HCT116 (cell line): ENCODE data around the gene KCNIP4. TPM values are rescaled to one million over a fixed set of nuclear protein-coding genes. Genes with fewer than 3 reads are reported as not detected.

ENCODE experiments used
- ATAC-seq: fragments of 200-7000 bp; cut with Tn5 transposase; 2 replicates; pipeline ENCODE4 v1.9.1; 2020; ENCODE audit warnings: mild to moderate bottlenecking, moderate library complexity
- BruUV-seq: library from RNA; stranded (reverse); fragments of 400-500 nt; replicated peaks from 2 replicates; lab custom pipeline; 2021; lab: Mats Ljungman, UMichigan
- CTCF ChIA-PET: fragments of 300-600 bp; sonication (Branson Sonifier 250); formaldehyde crosslinking; loops from one replicate; lab custom pipeline; 2021; ENCODE audit warnings: antibody characterized with exemption; lab: Charles Lee
- POLR2A ChIA-PET: fragments of 300-600, 350-600 bp; sonication (Branson Sonifier 250); formaldehyde crosslinking; loops from one replicate; lab custom pipeline; 2021; ENCODE audit warnings: antibody characterized with exemption; lab: Charles Lee
- RAD21 ChIA-PET, 2 experiments: fragments of 300-600 bp; sonication (Branson Sonifier 250); formaldehyde crosslinking; loops; one replicate each; lab custom pipeline; 2023; ENCODE audit warnings: low total read pairs in 2 of 2; ENCODE audit not compliant: uncharacterized antibody in 2 of 2, unreplicated experiment in 2 of 2, low non-redundant PET in 1 of 2; lab: Charles Lee
- DNase-seq: peaks from one replicate; pipeline ENCODE4 v3.0.0-alpha.2; 2010; ENCODE audit warnings: low read depth, low spot score
- H2AFZ ChIP-seq: fragments of 200-600 bp; shearing (Covaris generic), sonication (generic); 2 replicates; pipeline ENCODE4 v1.6.1; 2017; ENCODE audit warnings: low read depth, mixed run types, mixed read lengths, antibody characterized with exemption, low read length; ENCODE audit not compliant: poor library complexity, severe bottlenecking
- H3K27ac ChIP-seq: 2 replicates; pipeline ENCODE4 v1.5.1; 2012; ENCODE audit warnings: low read depth, low read length
- H3K27me3 ChIP-seq: fragments of 200-600 bp; sonication (generic); 2 replicates; pipeline ENCODE4 v1.6.1; 2016; ENCODE audit warnings: mixed run types, low read length, mixed read lengths; ENCODE audit not compliant: insufficient read depth
- H3K36me3 ChIP-seq, 2 experiments: fragments of 200-500 bp in 1 of 2; fragments of 200-600 bp in 1 of 2; sonication (Bioruptor generic) in 1 of 2; sonication (generic) in 1 of 2; 2 replicates each; pipeline versions ENCODE4 v1.5.1 to v1.6.1; 2014 to 2016; ENCODE audit warnings: low read length in 2 of 2, inconsistent platforms in 1 of 2, mixed read lengths in 1 of 2, mixed run types in 1 of 2; ENCODE audit not compliant: insufficient read depth in 2 of 2, control insufficient read depth in 1 of 2
- H3K4me1 ChIP-seq, 2 experiments: fragments of 200-600 bp in 1 of 2; sonication (generic) in 1 of 2; 2 replicates each; pipeline versions ENCODE4 v1.5.1 to v1.6.1; 2012 to 2017; ENCODE audit warnings: low read length in 2 of 2, inconsistent platforms in 1 of 2, mild to moderate bottlenecking in 1 of 2, mixed read lengths in 1 of 2, mixed run types in 1 of 2, moderate library complexity in 1 of 2; ENCODE audit not compliant: insufficient read depth in 2 of 2, control insufficient read depth in 1 of 2
- H3K4me2 ChIP-seq: fragments of 200-600 bp; sonication (generic); 2 replicates; pipeline ENCODE4 v1.6.1; 2017; ENCODE audit warnings: mixed run types, low read length, mixed read lengths
- H3K4me3 ChIP-seq, 2 experiments: fragments of 200-600 bp in 1 of 2; sonication (generic) in 1 of 2; replicated peaks in 1 of 2; 2 replicates each; pipeline ENCODE4 v1.5.1; 2011 to 2016; ENCODE audit warnings: low read length in 2 of 2, control low read depth in 1 of 2, low read depth in 1 of 2, mild to moderate bottlenecking in 1 of 2, mixed read lengths in 1 of 2, mixed run types in 1 of 2
- H3K79me2 ChIP-seq: fragments of 200-600 bp; sonication (generic); 2 replicates; pipeline ENCODE4 v1.6.1; 2017; ENCODE audit warnings: mild to moderate bottlenecking, mixed run types, low read length, moderate library complexity, mixed read lengths; ENCODE audit not compliant: insufficient read depth
- H3K9ac ChIP-seq: fragments of 200-600 bp; sonication (generic); 2 replicates; pipeline ENCODE4 v1.6.1; 2016; ENCODE audit warnings: low read length, mixed read lengths
- H3K9me2 ChIP-seq: fragments of 200-600 bp; sonication (generic), shearing (Covaris generic); 2 replicates; pipeline ENCODE4 v1.6.1; 2017; ENCODE audit warnings: mixed run types, mild to moderate bottlenecking, moderate library complexity; ENCODE audit not compliant: insufficient read depth
- H3K9me3 ChIP-seq, 2 experiments: fragments of 200-500 bp in 1 of 2; fragments of 200-600 bp in 1 of 2; sonication (Bioruptor generic) in 1 of 2; sonication (generic) in 1 of 2; 2 replicates each; pipeline ENCODE4 v1.6.1; 2014 to 2017; ENCODE audit warnings: low read length in 2 of 2, mixed read lengths in 2 of 2, inconsistent platforms in 1 of 2, low read depth in 1 of 2, mild to moderate bottlenecking in 1 of 2, mixed run types in 1 of 2, moderate library complexity in 1 of 2; ENCODE audit not compliant: control insufficient read depth in 1 of 2, insufficient read depth in 1 of 2
- H4K20me1 ChIP-seq: fragments of 200-600 bp; sonication (generic), shearing (Covaris generic); 2 replicates; pipeline ENCODE4 v1.6.1; 2017; ENCODE audit warnings: mixed run types, mild to moderate bottlenecking, moderate library complexity; ENCODE audit not compliant: insufficient read depth
- ATF3 ChIP-seq: IDR thresholded peaks from 2 replicates; pipeline ENCODE4 v1.6.1; 2012
- CTCF ChIP-seq, 3 experiments: fragments of 200-600 bp in 1 of 3; sonication (generic) in 1 of 3; IDR thresholded peaks in 2 of 3; conservative IDR thresholded peaks in 1 of 3; 2 replicates each; pipeline ENCODE4 v1.5.1; 2012 to 2017; ENCODE audit warnings: low read depth in 2 of 3, low read length in 2 of 3, antibody characterized with exemption in 1 of 3, borderline replicate concordance in 1 of 3, control low read depth in 1 of 3, mild to moderate bottlenecking in 1 of 3, mixed read lengths in 1 of 3, mixed run types in 1 of 3, moderate library complexity in 1 of 3; ENCODE audit not compliant: insufficient read depth in 1 of 3
- EGR1 ChIP-seq: IDR thresholded peaks from 2 replicates; pipeline ENCODE4 v1.6.1; 2012; ENCODE audit warnings: low read depth
- EZH2 ChIP-seq: fragments of 200-600 bp; sonication (generic); IDR thresholded peaks from 2 replicates; pipeline ENCODE4 v1.6.1; 2017; ENCODE audit warnings: antibody characterized with exemption, mixed run types
- EZH2phosphoT487 ChIP-seq: fragments of 200-600 bp; IDR thresholded peaks from 2 replicates; pipeline ENCODE4 v1.6.1; 2018; ENCODE audit warnings: antibody characterized with exemption, borderline replicate concordance
- FOSL1 ChIP-seq: IDR thresholded peaks from 2 replicates; pipeline ENCODE4 v1.6.1; 2012; ENCODE audit warnings: low read depth
- MAX ChIP-seq: IDR thresholded peaks from 2 replicates; pipeline ENCODE4 v1.6.1; 2012
- POLR2A ChIP-seq: IDR thresholded peaks from 2 replicates; pipeline ENCODE4 v1.7.0; 2011; ENCODE audit warnings: borderline replicate concordance; ENCODE audit not compliant: insufficient read depth, insufficient read length; ENCODE audit errors: extremely low read depth
- RAD21 ChIP-seq: IDR thresholded peaks from 2 replicates; pipeline ENCODE4 v1.6.1; 2012; ENCODE audit warnings: low read depth, mild to moderate bottlenecking
- SIN3A ChIP-seq: IDR thresholded peaks from 2 replicates; pipeline ENCODE4 v1.6.1; 2012; ENCODE audit warnings: low read depth
- SP1 ChIP-seq: IDR thresholded peaks from 2 replicates; pipeline ENCODE4 v1.6.1; 2012; ENCODE audit warnings: low read depth
- YY1 ChIP-seq: IDR thresholded peaks from 2 replicates; pipeline ENCODE4 v1.6.1; 2011; ENCODE audit warnings: low read length, low read depth, moderate library complexity, mild to moderate bottlenecking; ENCODE audit not compliant: insufficient replicate concordance; ENCODE audit errors: extremely low read depth
- ZBTB33 ChIP-seq: IDR thresholded peaks from 2 replicates; pipeline ENCODE4 v1.6.1; 2011; ENCODE audit warnings: mild to moderate bottlenecking, low read length, moderate library complexity; ENCODE audit not compliant: insufficient replicate concordance; ENCODE audit errors: extremely low read depth
- ZNF274 ChIP-seq: fragments of 200-500 bp; sonication (Bioruptor generic); IDR thresholded peaks from 2 replicates; pipeline ENCODE4 v1.6.1; 2014; ENCODE audit warnings: mild to moderate bottlenecking, low read depth, low read length, inconsistent platforms
- intact Hi-C: fragments of 100-400 bp; cut with micrococcal nuclease; formaldehyde crosslinking; loops from 2 replicates; pipeline ENCODE4 v1.10.0; 2022
- total RNA-seq: library from RNA; stranded (reverse); gene quantifications from one replicate; pipeline ENCODE4 v1.2.1, GENCODE V29; 2021; ENCODE audit not compliant: unreplicated experiment

Gene KCNIP4
- total RNA-seq, 1 experiment from 2014 or later: not detected

- no peak overlapping the region for H3K4me3 ChIP-seq
- ATAC-seq (no peak), DNase-seq (no peak)
- H4K20me1 ChIP-seq: no peaks in the 10 kb centered on the region
- H3K9me3 ChIP-seq: no peaks in the 10 kb centered on the region
- no peaks in the 10 kb centered on the region for H3K9me2 ChIP-seq
- H3K4me2 ChIP-seq: no peak overlapping the region
- peaks cover 0 to 7% of the 10 kb centered on the region in 2 experiments; a peak in 1 of 4 replicates for H3K4me1 ChIP-seq
- no peak overlapping the region for H3K27ac ChIP-seq
- no peak overlapping the region for H3K9ac ChIP-seq
- no peak overlapping the region for H2AFZ ChIP-seq
- RAD21 ChIA-PET: no interaction called here
- BruUV-seq: no TSS peak
- no peaks in the 10 kb centered on the region for H3K27me3 ChIP-seq
- no peaks in the 10 kb centered on the region for H3K36me3 ChIP-seq
- H3K79me2 ChIP-seq: no peaks in the 10 kb centered on the region
- TF ChIP-seq EZH2phosphoT487 (no peak), POLR2A (no peak), SP1 (no peak), ZBTB33 (no peak), FOSL1 (no peak), EZH2 (no peak)
- CTCF ChIA-PET: no interaction called here
- POLR2A ChIA-PET: no interaction called here
- intact Hi-C loops: no loop called here
Measured at GRCh38 chr4:20840648-20841190, 1107.9 kb downstream of the KCNIP4 start.

GRCh38 chr4:20839957-20840356 is 1108.6 kb downstream of the KCNIP4 start:
- Histone ChIP-seq H3K4me2 (peak overlapping the region; percentile 31), H3K4me3 (no peak overlapping the region), H3K9me2 (no peaks in the 10 kb centered on the region), H3K4me1 (peaks cover 0 to 7% of the 10 kb centered on the region in 2 experiments; a peak in 1 of 4 replicates), H4K20me1 (no peaks in the 10 kb centered on the region), H3K27me3 (no peaks in the 10 kb centered on the region), H3K79me2 (no peaks in the 10 kb centered on the region), H3K27ac (no peak overlapping the region), H3K36me3 (no peaks in the 10 kb centered on the region), H3K9me3 (no peaks in the 10 kb centered on the region), H3K9ac (no peak overlapping the region), H2AFZ (no peak overlapping the region)
- DNase-seq (no peak), ATAC-seq (no peak)
- no TSS peak for BruUV-seq
- RAD21 ChIA-PET: no interaction called here
- POLR2A ChIA-PET: no interaction called here
- intact Hi-C loops: no loop called here
- CTCF ChIA-PET: no interaction called here
- TF ChIP-seq CTCF (IDR thresholded peaks at IDR 0.05 in 2 of 3, conservative IDR thresholded peaks at IDR 0.05 in 1 of 3; ENCODE audit: borderline replicate concordance in 1 of 3, insufficient read depth in 1 of 3, low read depth in 2 of 3, low read length in 2 of 3) (no peak), ZBTB33 (no peak), ZNF274 (no peak), EZH2 (no peak), RAD21 (no peak), FOSL1 (no peak), MAX (no peak), YY1 (no peak), EGR1 (no peak), SIN3A (no peak), ATF3 (no peak)
